ENCODE data around the gene GBP2.

DNA sequence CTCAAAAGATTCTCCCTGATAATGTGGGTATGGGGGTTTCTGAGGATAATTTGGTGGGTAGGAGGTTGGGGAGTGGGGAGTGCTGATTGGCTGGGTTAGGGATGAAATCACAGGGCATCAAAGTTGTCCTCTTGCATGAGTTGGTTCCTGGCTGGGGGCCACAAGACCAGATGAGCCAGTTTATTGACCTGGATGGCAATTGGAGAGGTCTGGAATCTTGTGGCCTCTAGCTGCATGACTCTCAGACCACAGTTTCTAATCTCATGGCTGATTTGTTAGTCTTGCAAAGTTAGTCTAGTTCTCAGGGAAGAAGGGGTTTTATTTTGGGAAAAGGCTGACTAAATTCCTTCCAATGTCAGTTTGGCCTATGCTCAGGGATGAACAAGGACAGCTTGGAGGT, 57.6 kb downstream of the GBP2 start:
- TF ChIP-seq CTCF (IDR thresholded peaks at IDR 0.05) (no peak), POLR2A (IDR thresholded peaks at IDR 0.05) (no peak)

Data from adrenal gland (tissue), 5 donors.